A172 (cell line): ENCODE results near the gene RBPJ. TPM values are rescaled to one million over a fixed set of nuclear protein-coding genes. Genes with fewer than 3 reads are reported as not detected.

Experiments used
- DNase-seq: peaks from one replicate; pipeline ENCODE4 v3.0.0-alpha.2; 2015; ENCODE audit warnings: low spot score
- total RNA-seq: library from RNA; depleted of rRNA; stranded (reverse); fragments of >200 nt; shearing (Covaris generic); gene quantifications from 2 replicates; pipeline ENCODE4 v1.2.3, GENCODE V29; 2014; rRNA removed

RBPJ gene
- 31.1 and 41.3 TPM in 2 replicates for total RNA-seq

- DNase-seq, result peak; percentile 86
These were observed at the start of gene RBPJ for GRCh38 chr4:26320538-26321372. RBPJ (plus strand) TSS chr4:26321014; CDS start chr4:26321029, 15 bp downstream.

GRCh38 chr4:26271703-26272102 is 49.1 kb upstream of the RBPJ start:
- no peak for DNase-seq

DNA sequence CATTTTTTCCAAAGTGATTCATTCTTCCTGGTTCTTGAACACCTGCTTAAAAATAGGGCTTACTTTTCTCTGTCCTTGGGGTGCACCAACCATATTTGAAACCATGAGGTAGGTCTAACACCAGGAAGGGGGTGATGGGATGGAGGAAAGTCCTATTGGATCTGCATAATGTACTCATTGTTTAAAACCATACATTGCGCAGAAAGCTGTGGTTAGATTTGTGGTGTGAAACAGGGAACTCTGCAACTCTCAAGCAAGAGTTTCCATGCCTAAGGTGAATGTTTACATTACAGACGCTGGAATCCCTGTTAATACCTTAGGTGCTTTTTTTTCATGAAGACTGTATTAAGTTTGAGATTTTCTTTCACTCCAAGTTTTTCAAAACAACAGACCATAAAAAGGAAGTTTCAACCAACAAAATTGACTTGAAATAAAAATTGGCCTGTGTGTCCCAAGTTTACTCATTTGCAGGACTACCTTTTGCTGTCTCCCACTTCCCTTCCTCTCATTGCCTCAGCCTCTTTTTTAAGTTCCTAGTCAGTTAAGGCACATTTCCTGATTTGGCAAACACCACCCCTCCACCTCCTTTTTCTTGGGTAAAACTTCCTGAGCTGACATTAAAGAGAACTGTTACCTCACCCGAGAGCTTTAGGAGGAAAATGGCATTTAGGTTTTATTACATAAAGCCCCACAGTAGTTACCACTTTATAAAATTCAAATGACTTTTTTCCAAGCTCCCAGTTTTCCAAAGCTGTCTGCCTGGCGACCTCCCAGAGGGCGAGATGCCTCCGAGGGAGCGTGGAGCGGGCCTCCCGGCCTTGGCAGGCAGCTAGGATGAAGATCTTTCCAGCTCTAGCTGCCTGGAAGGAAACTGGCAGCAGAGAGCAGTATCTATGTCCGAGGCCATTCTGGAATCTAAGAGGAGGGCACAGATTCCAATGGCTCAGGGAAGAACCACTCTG is 47.9 kb upstream of the RBPJ start:
- no peak for DNase-seq

DNA sequence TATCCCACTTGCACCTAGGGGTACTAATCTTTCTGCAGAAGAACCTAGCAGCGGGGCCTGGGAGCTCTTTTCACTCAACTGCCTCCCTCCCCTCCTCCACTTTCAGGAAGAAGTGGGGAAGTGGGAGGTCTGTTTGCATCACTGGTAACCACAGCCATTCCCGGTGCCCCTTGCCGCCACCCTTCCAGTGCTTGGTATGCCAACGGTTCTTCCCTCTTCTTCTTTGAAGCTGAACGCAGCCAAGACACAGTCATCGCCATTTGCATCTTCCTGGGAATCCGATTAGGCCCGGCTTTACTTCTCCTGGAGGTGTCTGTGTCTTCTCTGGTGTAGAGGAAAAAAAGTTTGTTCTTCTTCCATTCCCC is 47.2 kb upstream of the RBPJ start:
- DNase-seq, result no peak

GRCh38 chr4:26275281-26275680 is 45.5 kb upstream of the RBPJ start:
- no peak for DNase-seq

- no peak for DNase-seq
These were observed 41.4 kb upstream of the RBPJ start for GRCh38 chr4:26279446-26279845.

DNA sequence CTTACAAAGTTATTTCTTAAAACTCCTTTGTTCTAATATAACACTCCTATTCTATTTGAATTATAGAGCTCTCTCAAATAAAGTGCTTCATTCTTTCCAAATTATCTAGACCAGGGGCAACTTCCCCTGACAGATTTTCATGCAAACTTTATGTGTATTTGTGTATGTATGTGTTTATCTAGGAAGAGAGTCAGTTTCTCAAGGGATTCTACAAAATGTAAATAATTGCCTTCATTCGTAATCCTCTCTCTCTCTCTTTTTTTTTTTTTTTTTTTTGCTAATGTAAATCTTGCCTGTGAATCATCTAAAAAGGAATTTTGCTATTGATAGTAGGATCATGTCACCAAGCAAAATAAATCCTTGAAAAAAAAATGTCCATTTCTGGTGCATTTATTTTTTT is 38.9 kb upstream of the RBPJ start:
- DNase-seq, result no peak

GRCh38 chr4:26284536-26284935 is 36.3 kb upstream of the RBPJ start:
- DNase-seq, result peak; percentile 25

DNA sequence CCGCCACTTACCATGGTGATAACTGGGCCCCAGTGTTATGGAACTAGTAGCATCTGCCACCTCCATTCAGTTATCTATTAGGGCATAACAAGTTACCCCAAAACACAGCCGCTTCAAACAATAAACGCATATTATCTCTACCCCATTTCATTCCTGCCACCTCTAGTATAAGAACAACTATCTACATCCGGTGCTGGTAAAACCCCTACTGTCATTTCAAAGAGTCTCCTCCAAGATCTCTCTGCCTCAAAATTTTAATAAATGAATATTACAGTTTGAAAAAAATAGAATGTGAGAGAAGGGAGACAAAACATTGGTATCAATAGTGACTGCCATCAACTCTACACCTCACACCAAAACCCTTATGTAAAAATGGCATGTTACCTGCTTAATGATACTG is 35.5 kb upstream of the RBPJ start:
- DNase-seq, result no peak

- no peak for DNase-seq
These were observed 33.1 kb upstream of the RBPJ start for GRCh38 chr4:26287756-26288155.

DNA sequence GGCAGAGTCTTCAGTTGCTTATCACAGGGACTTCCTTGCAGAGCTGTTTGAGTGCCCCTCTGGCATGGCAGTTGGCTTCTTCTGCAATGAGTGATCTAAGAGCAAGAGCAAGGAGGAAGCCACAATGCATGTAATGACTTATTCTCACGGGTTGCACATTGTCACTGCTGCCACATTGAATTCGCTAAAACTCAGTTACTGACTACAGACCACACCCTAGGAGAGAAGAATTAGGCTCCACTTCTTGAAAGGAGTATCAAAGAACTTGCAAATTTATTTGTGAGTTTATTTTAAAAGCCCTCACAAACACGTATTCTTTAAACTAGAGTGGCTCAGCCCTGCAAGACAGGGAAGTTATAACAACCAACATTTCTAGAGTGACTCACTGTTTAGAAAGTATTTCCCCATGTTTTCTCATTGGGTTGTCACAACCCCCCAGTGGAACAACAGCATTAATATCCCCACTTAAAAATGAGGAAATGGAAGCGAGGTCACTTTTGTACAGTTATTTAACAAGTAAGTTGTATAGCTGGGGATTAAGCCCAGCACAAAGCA is 32.4 kb upstream of the RBPJ start:
- DNase-seq, result peak; percentile 29

- DNase-seq, result no peak
These were observed 31.4 kb upstream of the RBPJ start for GRCh38 chr4:26289401-26289800.

DNA sequence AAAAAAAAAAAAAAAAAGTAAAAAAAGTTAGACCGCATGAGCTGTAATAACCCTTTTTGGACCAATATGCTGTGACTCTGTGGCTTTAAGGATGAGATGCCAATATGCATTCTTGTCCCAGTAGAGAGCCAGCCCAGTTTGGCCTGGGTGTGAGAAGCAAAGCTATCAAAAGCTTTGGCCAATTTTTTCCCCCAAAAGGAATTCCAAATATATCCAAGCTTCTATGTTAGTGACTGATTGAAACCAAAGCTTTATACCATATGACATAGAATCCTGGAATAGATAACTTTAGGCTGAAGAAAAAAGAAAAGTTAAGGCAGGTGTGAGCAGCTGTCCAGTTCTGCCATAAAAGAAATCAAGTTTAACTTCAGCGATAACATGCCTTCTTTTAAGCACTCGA is 30.5 kb upstream of the RBPJ start:
- DNase-seq, result no peak

DNA sequence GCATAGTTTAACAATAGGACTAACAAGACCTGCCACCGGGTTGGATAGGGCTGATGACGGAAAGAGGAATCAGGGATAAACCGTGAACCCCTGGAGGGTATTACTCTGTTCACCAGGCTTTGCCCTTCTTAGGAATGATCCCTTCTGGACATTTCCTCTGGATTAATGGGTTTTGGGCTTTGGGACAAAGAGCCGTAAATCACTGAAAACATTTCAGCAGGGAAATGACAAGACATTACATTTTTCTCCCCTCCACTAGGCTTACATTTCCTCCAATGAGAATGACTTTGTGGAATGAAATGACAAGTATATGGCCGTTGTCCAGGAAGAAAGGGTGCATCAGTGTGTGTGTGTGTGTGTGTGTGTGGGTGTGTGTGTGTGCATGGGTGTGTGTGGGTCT is 25.9 kb upstream of the RBPJ start:
- no peak for DNase-seq

DNA sequence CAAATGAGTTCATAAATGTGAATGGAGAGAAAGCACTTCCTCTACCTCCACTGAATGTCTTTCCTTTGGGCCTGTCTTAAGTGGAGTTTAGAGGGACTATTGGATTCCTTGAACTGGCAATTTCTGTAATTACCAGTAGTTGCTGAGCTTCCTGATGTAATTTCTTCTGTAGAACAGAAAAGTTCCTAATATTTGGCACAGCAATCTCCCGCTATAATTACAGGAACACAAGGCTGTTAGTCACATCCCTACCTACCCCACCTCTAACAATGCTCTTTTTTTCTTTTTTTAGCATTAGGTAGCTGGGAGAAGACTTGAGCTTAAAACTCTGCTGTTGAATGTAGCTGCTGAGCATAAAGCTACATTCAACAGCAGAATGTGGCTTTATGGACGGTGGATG is 24.8 kb upstream of the RBPJ start:
- DNase-seq, result no peak

DNA sequence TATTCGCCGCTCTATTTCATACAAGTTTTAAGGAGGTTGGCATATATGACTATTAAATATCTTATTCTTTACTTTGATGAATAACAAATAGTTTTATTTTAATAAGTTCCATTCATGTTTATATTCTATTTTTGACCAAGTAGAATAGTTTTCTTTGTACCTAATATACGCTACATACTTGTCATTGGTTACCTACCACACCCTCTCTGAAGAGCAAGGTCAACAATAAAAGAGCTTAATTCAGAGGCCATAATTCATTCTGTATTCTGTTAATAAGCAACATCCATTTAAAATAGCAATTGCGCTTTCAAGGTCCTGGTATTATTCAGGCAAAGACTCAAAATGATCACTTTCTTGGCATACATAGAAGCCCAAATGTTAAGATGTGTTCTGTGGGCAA is 24.3 kb upstream of the RBPJ start:
- DNase-seq, result no peak

DNA sequence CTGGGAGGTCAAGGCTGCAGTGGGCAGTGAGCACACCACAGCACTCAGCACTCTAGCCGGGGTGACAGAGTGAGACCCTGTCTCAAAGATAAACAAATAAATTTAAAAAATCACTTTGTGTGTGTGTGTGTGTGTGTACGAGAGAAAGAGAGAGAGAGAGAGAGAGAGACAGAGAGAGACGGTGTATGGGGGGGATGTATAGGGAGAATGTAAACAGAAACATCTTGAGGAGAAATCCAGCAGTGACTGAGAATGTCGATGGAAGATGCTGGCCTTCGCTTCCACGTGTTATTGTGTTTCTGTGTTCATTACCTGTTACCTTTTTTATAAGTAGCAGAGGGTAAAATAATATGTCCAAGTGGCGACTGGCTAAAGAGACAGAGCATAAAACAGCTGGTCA is 23.6 kb upstream of the RBPJ start:
- no peak for DNase-seq

GRCh38 chr4:26298198-26298947 is 22.4 kb upstream of the RBPJ start:
- no peak for DNase-seq

DNA sequence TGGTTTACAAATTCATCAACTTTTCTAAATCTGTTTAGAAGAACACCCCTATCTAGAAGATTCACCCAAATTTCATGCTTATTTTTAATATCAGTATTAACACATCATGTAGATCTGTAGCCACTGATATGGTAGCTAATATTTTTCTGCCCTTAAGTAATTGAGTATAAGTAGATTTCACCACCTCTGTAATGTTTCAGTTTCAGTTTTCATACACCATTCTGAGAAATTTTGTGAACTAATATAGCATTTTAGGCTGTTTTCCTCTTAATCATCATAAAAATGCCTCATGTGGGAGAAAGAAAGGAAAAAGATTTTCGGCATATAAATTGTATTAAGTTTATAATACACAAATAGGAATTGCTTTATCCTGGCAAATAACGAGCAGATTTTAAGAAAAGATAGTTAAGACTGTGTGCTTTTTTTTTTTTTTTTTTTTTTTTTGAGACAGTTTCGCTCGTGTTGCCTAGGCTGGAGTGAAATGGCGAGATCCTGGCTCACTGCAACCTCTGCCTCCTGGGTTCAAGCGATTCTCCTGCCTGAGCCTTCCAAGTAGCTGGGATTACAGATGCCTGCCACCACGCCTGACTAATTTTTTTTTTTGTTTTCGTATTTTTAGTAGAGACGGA is 21.4 kb upstream of the RBPJ start:
- no peak for DNase-seq

DNA sequence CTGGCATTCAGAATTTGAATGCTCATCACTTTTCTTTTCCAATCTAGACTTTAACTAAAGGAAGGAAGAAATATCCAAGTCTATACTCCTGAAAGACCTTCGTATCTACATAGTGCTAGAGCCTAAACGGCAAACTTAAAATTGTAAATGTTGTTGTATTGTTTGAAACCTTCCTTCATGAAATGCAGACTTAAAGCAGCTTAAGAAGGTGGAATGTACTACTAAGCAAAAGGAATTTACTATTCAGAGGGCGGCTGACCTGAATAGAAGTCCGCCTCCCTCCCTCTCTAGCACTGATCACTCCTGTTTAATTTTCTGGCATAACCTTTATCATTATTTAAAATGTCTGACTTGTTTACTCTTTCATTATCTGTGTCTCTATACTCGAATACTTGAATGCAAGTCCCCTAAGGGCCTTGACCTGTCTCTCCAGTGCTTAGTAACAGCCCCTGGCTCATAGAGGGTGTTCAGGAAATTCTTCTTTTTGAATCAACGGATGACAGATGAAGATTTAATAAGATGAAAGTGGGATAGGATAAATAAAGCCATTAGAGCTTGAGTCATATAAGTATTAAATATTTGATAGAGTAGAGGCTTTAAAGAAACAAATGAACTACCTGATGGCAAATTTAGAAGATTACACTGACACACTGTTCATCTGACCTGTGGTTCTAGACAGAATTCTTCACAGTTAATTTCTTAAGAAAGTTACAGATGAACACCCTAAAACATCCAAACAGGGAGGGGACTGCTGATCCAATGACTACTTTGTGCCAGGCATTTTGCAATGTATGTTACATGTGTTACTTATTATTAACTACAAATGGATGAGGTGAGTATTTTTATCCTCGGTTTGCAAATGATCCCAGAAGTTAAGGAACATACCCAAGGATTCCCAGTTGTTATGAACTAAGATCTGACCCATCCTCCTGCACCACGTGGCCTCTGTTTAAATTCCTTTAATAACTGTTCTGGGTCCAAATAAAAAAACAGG is 20.2 kb upstream of the RBPJ start:
- DNase-seq, result no peak
